PFSK-1 (cell line): Measurements from ENCODE around the gene MEGF11.

Experiments
- FOXP2 ChIP-seq: optimal IDR thresholded peaks from 2 replicates; pipeline ENCODE3; 2011; ENCODE audit warnings: borderline replicate concordance, control low read depth, inconsistent platforms; ENCODE audit not compliant: insufficient read depth; ENCODE audit errors: extremely low read length, extremely low read depth
- POLR2AphosphoS5 ChIP-seq: IDR thresholded peaks from 2 replicates; pipeline ENCODE4 v1.6.1; 2012; ENCODE audit warnings: low read depth, mild to moderate bottlenecking, control low read depth, low read length, moderate library complexity
- REST ChIP-seq, 2 experiments: IDR thresholded peaks; 2 replicates each; pipeline versions ENCODE4 v1.6.1 to v1.8.0; 2011 to 2012; ENCODE audit warnings: low read depth in 2 of 2, low read length in 2 of 2, control low read depth in 1 of 2, inconsistent platforms in 1 of 2, mild to moderate bottlenecking in 1 of 2, moderate library complexity in 1 of 2; ENCODE audit not compliant: insufficient read depth in 1 of 2

- TF ChIP-seq FOXP2: no peak
- no peak for TF ChIP-seq REST (IDR thresholded peaks at IDR 0.05; ENCODE audit: insufficient read depth in 1 of 2, low read depth in 2 of 2, low read length in 2 of 2)
- no peak for TF ChIP-seq POLR2AphosphoS5
These were observed 119.3 kb downstream of the MEGF11 start for GRCh38 chr15:66134284-66134683.
